GM23338 (cell line): ENCODE results near the gene INPP5K. TPM values are rescaled to one million over a fixed set of nuclear protein-coding genes. Genes with fewer than 3 reads are reported as not detected.
A peak's percentile ranks its signal among the peaks of the same experiment; 100 is the strongest.

Experiments used
- ATAC-seq: fragments of 200-7000 bp; cut with Tn5 transposase; 3 replicates; pipeline ENCODE4 v1.9.1; 2020
- DNase-seq: peaks from one replicate; pipeline ENCODE4 v3.0.0-alpha.2; 2015; ENCODE audit warnings: low spot score
- H2AFZ ChIP-seq: fragments of 200-600 bp; sonication (generic); 2 replicates; pipeline ENCODE4 v1.8.0; 2016; ENCODE audit warnings: antibody characterized with exemption, mild to moderate bottlenecking, moderate library complexity
- H3F3A ChIP-seq: fragments of 200-600 bp; sonication (generic); replicated peaks from 2 replicates; pipeline ENCODE4 v1.8.0; 2017; ENCODE audit warnings: antibody characterized with exemption, mixed run types, low read depth
- H3K27ac ChIP-seq: fragments of 200-600 bp; sonication (generic); 2 replicates; pipeline ENCODE4 v1.6.1; 2016; ENCODE audit warnings: low read depth
- H3K27me3 ChIP-seq: fragments of 200-600 bp; sonication (generic); 2 replicates; pipeline ENCODE4 v1.8.0; 2016; ENCODE audit warnings: mild to moderate bottlenecking, mixed run types, moderate library complexity; ENCODE audit not compliant: insufficient read depth
- H3K36me3 ChIP-seq: fragments of 200-600 bp; sonication (generic); 2 replicates; pipeline ENCODE4 v1.8.0; 2016; ENCODE audit warnings: mild to moderate bottlenecking; ENCODE audit not compliant: insufficient read depth
- H3K4me1 ChIP-seq: fragments of 200-600 bp; sonication (generic); 2 replicates; pipeline ENCODE4 v1.8.0; 2016; ENCODE audit warnings: mild to moderate bottlenecking, moderate library complexity; ENCODE audit not compliant: insufficient read depth
- H3K4me2 ChIP-seq: fragments of 200-600 bp; sonication (generic); 2 replicates; pipeline ENCODE4 v1.7.1; 2017; ENCODE audit warnings: mixed run types
- H3K4me3 ChIP-seq: fragments of 200-600 bp; sonication (generic); 2 replicates; pipeline ENCODE4 v1.6.1; 2016; ENCODE audit warnings: mixed run types
- H3K79me2 ChIP-seq: fragments of 200-600 bp; sonication (generic); replicated peaks from 2 replicates; pipeline ENCODE4 v1.8.0; 2017; ENCODE audit warnings: mild to moderate bottlenecking; ENCODE audit not compliant: insufficient read depth
- H3K9me2 ChIP-seq: fragments of 200-600 bp; sonication (generic); 2 replicates; pipeline ENCODE4 v1.8.0; 2017; ENCODE audit not compliant: insufficient read depth
- H4K20me1 ChIP-seq: fragments of 200-600 bp; sonication (generic); replicated peaks from 2 replicates; pipeline ENCODE4 v1.8.0; 2017; ENCODE audit warnings: mild to moderate bottlenecking; ENCODE audit not compliant: insufficient read depth
- H3K27ac Mint-ChIP-seq: 2 replicates; pipeline ENCODE4 v1.8.0; 2020; ENCODE audit warnings: inconsistent platforms, mild to moderate bottlenecking, moderate library complexity, mixed read lengths
- H3K27me3 Mint-ChIP-seq: 3 replicates; pipeline ENCODE4 v1.8.0; 2022; ENCODE audit warnings: low read depth, mild to moderate bottlenecking, moderate library complexity, mixed read lengths, inconsistent platforms; ENCODE audit not compliant: insufficient read depth, poor library complexity
- H3K36me3 Mint-ChIP-seq: 3 replicates; pipeline ENCODE4 v1.8.0; 2021; ENCODE audit warnings: low read depth, mild to moderate bottlenecking, inconsistent platforms, moderate library complexity, mixed read lengths
- H3K4me1 Mint-ChIP-seq: 3 replicates; pipeline ENCODE4 v1.8.0; 2020; ENCODE audit warnings: mild to moderate bottlenecking, inconsistent platforms, mixed read lengths
- H3K4me3 Mint-ChIP-seq: 3 replicates; pipeline ENCODE4 v1.8.0; 2021; ENCODE audit warnings: moderate library complexity, mild to moderate bottlenecking, inconsistent platforms, mixed read lengths
- H3K9me3 Mint-ChIP-seq: 3 replicates; pipeline ENCODE4 v1.8.0; 2020; ENCODE audit warnings: moderate library complexity, mild to moderate bottlenecking, inconsistent platforms, mixed read lengths
- CREB1 ChIP-seq: fragments of 250-450 bp; sonication (Bioruptor Pico); IDR thresholded peaks from 2 replicates; pipeline ENCODE4 v1.5.0; 2020; ENCODE audit warnings: low read depth, mild to moderate bottlenecking, moderate library complexity
- CTCF ChIP-seq, 2 experiments: fragments of 200-600 bp in 1 of 2; sonication (generic) in 1 of 2; conservative IDR thresholded peaks; 2 replicates each; pipeline versions ENCODE4 v1.5.1 to v1.6.1; 2016 to 2017; ENCODE audit warnings: antibody characterized with exemption in 2 of 2, low read depth in 2 of 2, mild to moderate bottlenecking in 2 of 2, moderate library complexity in 1 of 2
- ETS1 ChIP-seq: IDR thresholded peaks from 2 replicates; pipeline ENCODE4 v1.6.1; 2016; ENCODE audit warnings: antibody characterized with exemption
- EZH2phosphoT487 ChIP-seq: fragments of 200-600 bp; sonication (generic); IDR thresholded peaks from one replicate; pipeline ENCODE4 v1.8.1; 2018; ENCODE audit warnings: antibody characterized with exemption; ENCODE audit not compliant: unreplicated experiment
- NANOG ChIP-seq: IDR thresholded peaks from 2 replicates; pipeline ENCODE4 v1.6.1; 2016; ENCODE audit warnings: antibody characterized with exemption, borderline replicate concordance
- REST ChIP-seq: IDR thresholded peaks from one replicate; pipeline ENCODE4 v1.6.1; 2018; ENCODE audit warnings: antibody characterized with exemption; ENCODE audit not compliant: unreplicated experiment
- STAT1 ChIP-seq: IDR thresholded peaks from one replicate; pipeline ENCODE4 v1.6.1; 2016; ENCODE audit warnings: antibody characterized with exemption; ENCODE audit not compliant: unreplicated experiment
- ZNF331 ChIP-seq: fragments of 250-450 bp; sonication (Bioruptor Pico); IDR thresholded peaks from 2 replicates; pipeline ENCODE4 v1.5.0; 2020; ENCODE audit warnings: low read depth, mild to moderate bottlenecking, moderate library complexity
- ZNF462 ChIP-seq: fragments of 250-450 bp; sonication (Bioruptor Pico); IDR thresholded peaks from 2 replicates; pipeline ENCODE4 v1.5.0; 2020; ENCODE audit warnings: mild to moderate bottlenecking, moderate library complexity
- polyA plus RNA-seq: library from polyadenylated mRNA; unstranded; fragments of >200 nt; fragmentation: Nextera tagmentation; extraction: Ambion mirVana; gene quantifications from 2 replicates; pipeline ENCODE4 v1.2.1, GENCODE V29; 2016
- total RNA-seq: library from RNA; depleted of rRNA; stranded (reverse); fragments of >200 nt; shearing (Covaris generic); gene quantifications from 2 replicates; pipeline ENCODE4 v1.2.3, GENCODE V29; 2014

Gene INPP5K
- total and polyA plus RNA-seq, 2 experiments from 2014 or later: 8.4 to 29.7 TPM

- TF ChIP-seq REST: no peak
- TF ChIP-seq EZH2phosphoT487: no peak
- TF ChIP-seq ETS1: peak; percentile 93
- TF ChIP-seq CREB1 (CRISPR knock-in tag): peak; percentile 97
- no peak for TF ChIP-seq CTCF (conservative IDR thresholded peaks at IDR 0.05; ENCODE audit: low read depth in 2 of 2)
- TF ChIP-seq NANOG: no peak
- TF ChIP-seq ZNF331 (CRISPR knock-in tag): no peak
- TF ChIP-seq STAT1: no peak
Measured at GRCh38 chr17:1455797-1456599, 60.4 kb downstream of the INPP5K start, which contains the start of gene CRK (continued).

- Histone ChIP-seq H3K79me2 (peaks cover 55% of the 10 kb centered on the region), H3K4me2 (peak overlapping the region; percentile 95), H3K9me2 (no peaks in the 10 kb centered on the region), H3K27me3 (no peaks in the 10 kb centered on the region), H4K20me1 (peaks cover 36% of the 10 kb centered on the region), H2AFZ (peak overlapping the region; percentile 80; the same call in 1 of the 2 replicates), H3K27ac (peak overlapping the region; percentile 79), H3K4me1 (peaks cover 9% of the 10 kb centered on the region), H3K4me3 (peak overlapping the region; percentile 96), H3K36me3 (peaks cover 5% of the 10 kb centered on the region; the same call in 1 of the 2 replicates), H3F3A (peaks cover 10% of the 10 kb centered on the region; the same call in 1 of the 2 replicates)
- Mint-ChIP-seq H3K36me3 (peaks cover 24% of the 10 kb centered on the region), H3K27me3 (peaks cover 10% of the 10 kb centered on the region), H3K9me3 (no peaks in the 10 kb centered on the region), H3K4me3 (peak overlapping the region; percentile 94), H3K4me1 (peaks cover 18% of the 10 kb centered on the region), H3K27ac (peak overlapping the region; percentile 91)
- ATAC-seq: peak; percentile 67
- peak; percentile 82 for DNase-seq
- TF ChIP-seq ZNF462 (CRISPR knock-in tag): no peak
Measured at GRCh38 chr17:1455291-1455796, 61.1 kb downstream of the INPP5K start.
